Memory B cell (primary cell): ENCODE data around the gene SLC25A36.
A peak's percentile ranks its signal among the peaks of the same experiment; 100 is the strongest.
"Not testable (repeated sequence)": the region's sequence is repeated elsewhere in the genome, so short reads cannot be mapped to it uniquely, and the experiment has no call there.

Experiments
- ATAC-seq: fragments of 150-1000 bp; cut with Tn5 transposase; 2 replicates; pipeline ENCODE4 v1.10.0; 2021; ENCODE audit warnings: low read depth, mild to moderate bottlenecking, moderate library complexity
- DNase-seq, 2 donors: peaks; one replicate each; pipeline ENCODE4 v3.0.0; 2022; ENCODE audit warnings: low spot score in 2 of 2
- H3K27ac Mint-ChIP-seq: one replicate; pipeline ENCODE4 v1.8.0; 2022; ENCODE audit warnings: mild to moderate bottlenecking, moderate library complexity, mixed read lengths
- H3K27me3 Mint-ChIP-seq: one replicate; pipeline ENCODE4 v1.8.0; 2022; ENCODE audit warnings: mixed read lengths
- H3K36me3 Mint-ChIP-seq: one replicate; pipeline ENCODE4 v1.8.0; 2022; ENCODE audit warnings: mild to moderate bottlenecking, mixed read lengths
- H3K4me1 Mint-ChIP-seq: one replicate; pipeline ENCODE4 v1.8.0; 2022; ENCODE audit warnings: mixed read lengths
- H3K4me3 Mint-ChIP-seq: one replicate; pipeline ENCODE4 v1.8.0; 2022; ENCODE audit warnings: mild to moderate bottlenecking, moderate library complexity, mixed read lengths
- H3K9me3 Mint-ChIP-seq: one replicate; pipeline ENCODE4 v1.8.0; 2022; ENCODE audit warnings: mixed read lengths

SLC25A36 gene

GRCh38 chr3:140943781-140944552, 2.3 kb downstream of the SLC25A36 start:
- H3K36me3 Mint-ChIP-seq = peaks cover 12% of the 10 kb centered on the region
- H3K9me3 Mint-ChIP-seq = no peaks in the 10 kb centered on the region
- no peaks in the 10 kb centered on the region for H3K27me3 Mint-ChIP-seq
- peaks cover 31% of the 10 kb centered on the region for H3K4me1 Mint-ChIP-seq
- peak overlapping the region; percentile 37 for H3K4me3 Mint-ChIP-seq
- peak overlapping the region; percentile 98 for H3K27ac Mint-ChIP-seq
- ATAC-seq = no peak
- no peak for DNase-seq

DNA sequence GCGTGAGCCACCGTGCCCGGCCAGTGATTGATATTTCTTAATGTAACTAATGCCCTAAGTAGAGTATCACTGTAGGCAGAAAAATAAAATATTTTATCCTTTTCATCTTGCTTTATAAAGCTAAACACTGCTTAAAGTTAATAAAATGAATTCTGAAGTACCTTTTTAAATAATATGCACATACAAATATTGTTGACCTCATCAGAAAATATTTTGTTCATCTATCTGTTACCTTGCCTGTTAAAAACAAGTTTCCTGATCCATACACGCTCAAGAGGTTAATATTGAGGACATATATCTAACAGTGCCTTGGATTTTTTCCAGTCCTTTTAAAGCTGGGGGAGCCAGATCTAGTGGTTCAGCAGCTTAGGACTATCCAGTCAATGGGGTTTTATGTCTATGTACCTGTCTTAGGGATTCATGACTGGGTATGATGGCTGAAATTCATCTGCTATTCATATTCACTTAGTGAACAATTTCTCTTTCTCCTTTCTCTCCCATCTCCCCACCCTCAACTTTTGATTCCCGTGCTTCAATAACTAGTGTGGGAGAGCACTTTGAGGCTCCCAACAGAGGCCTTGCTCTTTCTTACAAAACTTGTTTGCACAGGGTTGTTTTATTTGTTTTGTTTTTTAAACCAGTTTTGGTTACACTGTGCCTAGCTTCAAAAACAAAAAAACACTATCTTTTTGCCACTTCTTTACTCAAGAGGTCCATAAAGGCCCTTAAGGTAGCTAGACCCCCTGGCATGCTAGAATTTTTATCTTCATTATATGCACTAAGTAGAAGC, 7.0 kb downstream of the SLC25A36 start:
- peaks cover 34% of the 10 kb centered on the region for H3K4me1 Mint-ChIP-seq
- no peak for DNase-seq
- no peak for ATAC-seq
- no peak overlapping the region for H3K4me3 Mint-ChIP-seq
- H3K9me3 Mint-ChIP-seq = no peaks in the 10 kb centered on the region
- H3K27me3 Mint-ChIP-seq = no peaks in the 10 kb centered on the region
- H3K36me3 Mint-ChIP-seq = peaks cover 13% of the 10 kb centered on the region
- peak overlapping the region; percentile 36 for H3K27ac Mint-ChIP-seq

GRCh38 chr3:140950144-140950543, 8.5 kb downstream of the SLC25A36 start:
- DNase-seq = no peak
- H3K9me3 Mint-ChIP-seq = no peaks in the 10 kb centered on the region

DNA sequence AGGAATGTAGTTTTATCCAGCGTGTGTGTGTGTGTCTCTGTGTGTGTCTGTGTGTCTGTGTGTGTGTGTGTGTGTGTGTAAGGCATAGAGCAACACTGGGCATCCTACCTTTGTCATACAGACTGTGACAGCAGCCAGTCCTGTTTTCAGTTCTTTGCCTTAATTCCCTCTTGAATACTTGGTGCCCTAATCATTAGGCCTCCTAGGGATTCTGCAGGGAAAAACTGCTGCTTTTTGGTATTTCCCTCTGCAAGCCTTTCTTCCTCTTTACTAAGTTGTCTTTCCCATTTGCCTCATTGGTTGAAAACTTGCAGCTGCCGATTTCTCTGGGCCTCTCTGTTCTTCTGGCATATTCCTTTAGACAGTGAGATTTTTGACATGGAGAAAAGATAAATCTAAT, 9.2 kb downstream of the SLC25A36 start:
- Mint-ChIP-seq H3K27me3 (no peaks in the 10 kb centered on the region), H3K36me3 (peaks cover 13% of the 10 kb centered on the region), H3K4me1 (peaks cover 31% of the 10 kb centered on the region), H3K27ac (no peak overlapping the region), H3K4me3 (no peak overlapping the region), H3K9me3 (no peaks in the 10 kb centered on the region)
- DNase-seq (no peak), ATAC-seq (no peak)

More at GRCh38 chr3:140950144-140950543, 8.5 kb downstream of the SLC25A36 start:
- Mint-ChIP-seq H3K36me3 (peaks cover 13% of the 10 kb centered on the region), H3K27ac (no peak overlapping the region), H3K4me3 (no peak overlapping the region), H3K4me1 (peaks cover 32% of the 10 kb centered on the region), H3K27me3 (no peaks in the 10 kb centered on the region)
- no peak for ATAC-seq

- not testable (repeated sequence) for ATAC-seq, H3K27me3 Mint-ChIP-seq, H3K4me3 Mint-ChIP-seq
Observed at GRCh38 chr3:140951750-140952149, 10.1 kb downstream of the SLC25A36 start.

GRCh38 chr3:140953028-140953960, 11.7 kb downstream of the SLC25A36 start:
- Mint-ChIP-seq H3K4me3 (no peak overlapping the region), H3K27me3 (no peaks in the 10 kb centered on the region), H3K4me1 (peaks cover 20% of the 10 kb centered on the region), H3K36me3 (peaks cover 10% of the 10 kb centered on the region), H3K27ac (no peak overlapping the region), H3K9me3 (no peaks in the 10 kb centered on the region)
- DNase-seq (no peak), ATAC-seq (no peak)

More at GRCh38 chr3:140951750-140952149, 10.1 kb downstream of the SLC25A36 start:
- not testable (repeated sequence) for H3K9me3 Mint-ChIP-seq, DNase-seq, H3K27ac Mint-ChIP-seq
- peaks cover 11% of the 10 kb centered on the region for H3K36me3 Mint-ChIP-seq
- peaks cover 25% of the 10 kb centered on the region for H3K4me1 Mint-ChIP-seq

GRCh38 chr3:140954576-140954975, 12.9 kb downstream of the SLC25A36 start:
- Mint-ChIP-seq H3K27me3 (no peaks in the 10 kb centered on the region), H3K4me3 (no peak overlapping the region), H3K36me3 (peaks cover 10% of the 10 kb centered on the region), H3K4me1 (peaks cover 17% of the 10 kb centered on the region), H3K9me3 (no peaks in the 10 kb centered on the region), H3K27ac (no peak overlapping the region)
- ATAC-seq (no peak), DNase-seq (no peak)

DNA sequence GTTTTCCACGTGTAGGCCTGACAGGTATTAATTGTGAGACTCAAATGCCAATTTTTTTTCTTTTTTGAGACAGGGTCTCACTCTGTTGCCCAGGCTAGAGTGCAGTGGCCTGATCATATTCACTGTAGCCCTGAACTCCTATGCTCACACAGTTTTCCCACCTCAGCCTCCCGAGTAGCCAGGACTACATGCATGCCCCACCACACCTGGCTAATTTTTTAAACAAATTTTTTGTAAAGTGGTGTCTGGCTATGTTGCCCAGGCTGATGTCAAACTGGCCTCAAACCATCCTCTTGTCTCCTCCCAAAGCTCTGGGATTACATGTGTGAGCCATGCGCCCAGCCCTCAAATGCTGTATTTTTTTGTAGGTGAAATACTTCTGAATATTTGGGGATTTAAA, 14.0 kb downstream of the SLC25A36 start:
- Mint-ChIP-seq H3K4me1 (peaks cover 19% of the 10 kb centered on the region), H3K27ac (no peak overlapping the region), H3K36me3 (peaks cover 16% of the 10 kb centered on the region), H3K4me3 (no peak overlapping the region), H3K27me3 (no peaks in the 10 kb centered on the region), H3K9me3 (no peaks in the 10 kb centered on the region)
- DNase-seq (no peak), ATAC-seq (no peak)

DNA sequence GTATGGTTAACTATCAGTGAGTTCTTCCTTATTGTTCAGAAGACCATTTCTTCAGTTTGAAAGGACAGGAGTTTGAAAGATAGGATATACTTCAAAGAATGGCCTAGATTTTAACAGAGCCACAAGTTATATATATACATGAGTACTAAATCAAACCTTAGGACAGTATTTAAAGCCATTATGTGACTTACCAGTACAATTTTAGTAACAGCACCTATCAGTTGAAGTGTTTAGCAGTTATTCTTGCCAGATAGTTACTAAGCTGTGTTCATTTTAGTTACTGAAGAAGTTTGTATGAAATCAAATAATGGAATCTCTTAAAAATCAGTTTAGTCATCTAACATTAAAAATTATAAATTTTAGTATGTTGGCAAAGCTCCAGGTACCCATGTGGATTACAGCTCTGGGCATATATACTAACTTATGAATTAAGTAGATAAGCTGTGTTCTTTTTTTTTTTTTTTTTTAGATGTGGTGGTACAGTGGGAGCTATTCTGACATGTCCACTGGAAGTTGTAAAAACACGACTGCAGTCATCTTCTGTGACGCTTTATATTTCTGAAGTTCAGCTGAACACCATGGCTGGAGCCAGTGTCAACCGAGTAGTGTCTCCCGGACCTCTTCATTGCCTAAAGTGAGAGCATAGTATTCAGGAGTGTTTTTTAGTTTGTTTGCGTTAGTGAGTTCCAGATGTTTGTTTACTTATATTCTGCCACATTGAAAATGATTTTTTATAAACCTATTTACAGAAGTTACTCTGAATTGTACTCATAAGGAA, 14.6 kb downstream of the SLC25A36 start:
- H3K27me3 Mint-ChIP-seq = no peaks in the 10 kb centered on the region
- H3K4me3 Mint-ChIP-seq = no peak overlapping the region
- H3K27ac Mint-ChIP-seq = no peak overlapping the region
- no peaks in the 10 kb centered on the region for H3K9me3 Mint-ChIP-seq
- peaks cover 14% of the 10 kb centered on the region for H3K4me1 Mint-ChIP-seq
- H3K36me3 Mint-ChIP-seq = peaks cover 17% of the 10 kb centered on the region
- DNase-seq (no peak), ATAC-seq (no peak)

- DNase-seq (no peak), ATAC-seq (no peak)
- Mint-ChIP-seq H3K27me3 (no peaks in the 10 kb centered on the region), H3K9me3 (no peaks in the 10 kb centered on the region), H3K4me3 (no peak overlapping the region), H3K4me1 (no peaks in the 10 kb centered on the region), H3K36me3 (peaks cover 12% of the 10 kb centered on the region), H3K27ac (no peak overlapping the region)
Observed at GRCh38 chr3:140972833-140973232, 31.2 kb downstream of the SLC25A36 start.

DNA sequence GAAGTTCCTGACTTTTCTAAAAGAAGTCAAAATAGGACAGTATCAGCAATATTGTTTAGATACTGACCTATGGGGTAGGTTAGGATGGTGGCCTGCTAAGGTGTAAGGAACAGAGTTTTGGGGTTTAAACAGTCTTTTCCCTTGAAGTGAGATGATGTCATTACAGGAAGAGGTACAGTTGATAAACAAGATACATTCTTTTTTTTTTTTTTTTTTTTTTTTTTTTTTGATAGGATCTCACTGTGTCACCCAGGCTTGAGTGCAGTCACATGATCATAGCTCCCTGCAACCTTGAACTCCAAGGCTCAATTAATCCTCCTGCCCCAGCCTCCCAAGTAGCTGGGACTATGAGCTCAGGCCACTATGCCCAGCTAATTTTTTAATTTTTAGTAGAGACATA, 33.3 kb downstream of the SLC25A36 start:
- no peak for ATAC-seq
- H3K27ac Mint-ChIP-seq = no peak overlapping the region
- H3K4me1 Mint-ChIP-seq = no peaks in the 10 kb centered on the region
- H3K9me3 Mint-ChIP-seq = no peaks in the 10 kb centered on the region
- H3K36me3 Mint-ChIP-seq = peaks cover 16% of the 10 kb centered on the region
- no peak overlapping the region for H3K4me3 Mint-ChIP-seq
- DNase-seq = no peak
- H3K27me3 Mint-ChIP-seq = no peaks in the 10 kb centered on the region

DNA sequence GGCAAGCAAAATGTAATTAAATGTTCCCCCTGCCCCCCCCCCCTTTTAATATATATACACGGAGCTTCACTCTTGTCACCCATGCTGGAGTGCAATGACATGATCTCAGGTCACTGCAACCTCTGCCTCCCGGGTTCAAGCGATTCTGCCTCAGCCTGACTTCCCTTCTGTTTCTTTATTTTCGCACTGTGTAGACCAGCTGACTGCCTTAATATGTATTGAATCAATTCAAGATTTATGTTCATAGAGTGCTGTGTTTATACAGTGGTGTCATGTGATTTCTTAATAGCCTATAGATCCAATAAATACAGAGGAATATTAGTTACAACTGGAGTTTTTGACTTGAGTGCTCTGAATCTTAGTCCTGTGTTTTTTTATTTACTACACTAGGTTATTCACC, 39.0 kb downstream of the SLC25A36 start:
- H3K9me3 Mint-ChIP-seq = peaks cover 3% of the 10 kb centered on the region
- peaks cover 8% of the 10 kb centered on the region for H3K36me3 Mint-ChIP-seq
- H3K27me3 Mint-ChIP-seq = peaks cover 1% of the 10 kb centered on the region
- H3K4me1 Mint-ChIP-seq = no peaks in the 10 kb centered on the region
- H3K4me3 Mint-ChIP-seq = no peak overlapping the region
- DNase-seq = no peak
- ATAC-seq = no peak
- no peak overlapping the region for H3K27ac Mint-ChIP-seq

- not testable (repeated sequence) for H3K27ac Mint-ChIP-seq, H3K4me1 Mint-ChIP-seq, ATAC-seq, DNase-seq, H3K4me3 Mint-ChIP-seq, H3K36me3 Mint-ChIP-seq, H3K27me3 Mint-ChIP-seq
- H3K9me3 Mint-ChIP-seq = peaks cover 12% of the 10 kb centered on the region
Observed at GRCh38 chr3:140987792-140988191, 46.2 kb downstream of the SLC25A36 start.
